Spleen (tissue), 11 donors: ENCODE data around the gene COQ6. TPM values are rescaled to one million over a fixed set of nuclear protein-coding genes. Genes with fewer than 3 reads are reported as not detected.

ENCODE experiments used
- DNase-seq: peaks from one replicate; pipeline ENCODE4 v3.0.0-alpha.2; 2020
- H3K27ac ChIP-seq, 8 donors: fragments of 200-600 bp; sonication (generic) in 7 of 8; 1 replicate in 4 of 8; 2 replicates in 4 of 8; pipeline versions ENCODE4 v1.5.0 to v1.8.0; 2016 to 2021; ENCODE audit warnings: inconsistent platforms in 4 of 8, mild to moderate bottlenecking in 4 of 8, moderate library complexity in 1 of 8
- H3K27me3 ChIP-seq, 7 donors: fragments of 200-600 bp; sonication (generic) in 6 of 7; replicated peaks in 1 of 7; 1 replicate in 4 of 7; 2 replicates in 3 of 7; pipeline versions ENCODE4 v1.5.0 to v1.8.0; 2016 to 2021; ENCODE audit warnings: inconsistent platforms in 3 of 7, mild to moderate bottlenecking in 1 of 7
- H3K36me3 ChIP-seq, 6 donors: fragments of 200-600 bp; sonication (generic) in 5 of 6; 1 replicate in 4 of 6; 2 replicates in 2 of 6; pipeline versions ENCODE4 v1.5.0 to v1.8.0; 2016 to 2021; ENCODE audit warnings: inconsistent platforms in 2 of 6
- H3K4me1 ChIP-seq, 6 donors: fragments of 200-600 bp; sonication (generic) in 5 of 6; 1 replicate in 3 of 6; 2 replicates in 3 of 6; pipeline versions ENCODE4 v1.5.0 to v1.8.0; 2016 to 2021; ENCODE audit warnings: inconsistent platforms in 3 of 6
- H3K4me3 ChIP-seq, 8 donors: fragments of 200-600 bp; sonication (generic) in 7 of 8; 1 replicate in 4 of 8; 2 replicates in 4 of 8; pipeline versions ENCODE4 v1.5.0 to v1.8.0; 2016 to 2021; ENCODE audit warnings: inconsistent platforms in 4 of 8, mild to moderate bottlenecking in 4 of 8, moderate library complexity in 2 of 8
- H3K9me3 ChIP-seq, 8 donors: fragments of 200-600 bp; sonication (generic) in 7 of 8; 1 replicate in 4 of 8; 2 replicates in 4 of 8; pipeline versions ENCODE4 v1.5.0 to v1.8.0; 2016 to 2021; ENCODE audit warnings: inconsistent platforms in 4 of 8
- POLR2A ChIP-seq, 3 donors: fragments of 450-650 bp; IDR thresholded peaks; one replicate each; pipeline ENCODE4 v1.5.1; 2017; ENCODE audit warnings: antibody characterized with exemption in 3 of 3, mild to moderate bottlenecking in 1 of 3
- POLR2AphosphoS5 ChIP-seq, 3 donors: sonication (generic); formaldehyde crosslinking; IDR thresholded peaks; one replicate each; pipeline ENCODE4 v1.5.1; 2017; ENCODE audit warnings: antibody characterized with exemption in 3 of 3
- WGBS, 5 donors: extraction: QIAGEN DNeasy Blood & Tissue Kit in 3 of 5; methylation state at CpG; one replicate each; pipeline versions ENCODE4 v1.1.5 to v1.1.7; 2013 to 2018; 5-methylcytosine and 5-hydroxymethylcytosine counted together
- intact Hi-C: fragments of 100-400 bp; cut with DNase I; formaldehyde crosslinking; loops from one replicate; pipeline ENCODE4 v1.15.0; 2023; ENCODE audit warnings: low total_unique reads
- polyA plus RNA-seq, 3 donors: library from polyadenylated mRNA; stranded (reverse); fragments of 200-250 nt; gene quantifications; one replicate each; pipeline ENCODE4 v1.2.1, GENCODE V29; 2013
- total RNA-seq, 7 donors: library from RNA; depleted of rRNA in 3 of 7; stranded (reverse); fragments of >200 nt in 3 of 7; fragmentation: NEBNext Ultra II Directional in 4 of 7; extraction: Animal tissue kit (Norgen Biotek cat#: 25700) in 4 of 7; gene quantifications; one replicate each; pipeline versions ENCODE4 v1.1.0 to v1.2.1, GENCODE V29; 2016 to 2021
- TF ChIP-seq, protein P1 (sequence below), 11 experiments: fragments of 200-600 bp in 7 of 11; fragments of 450-650 bp in 4 of 11; sonication (generic) in 4 of 11; IDR thresholded peaks in 8 of 11; conservative IDR thresholded peaks in 3 of 11; 1 replicate in 7 of 11; 2 replicates in 4 of 11; pipeline versions ENCODE4 v1.4.0 to v1.8.0; 2016 to 2021; ENCODE audit warnings: antibody characterized with exemption in 11 of 11, inconsistent platforms in 4 of 11, mild to moderate bottlenecking in 1 of 11
- donor health status: healthy with polysubstance abuse.
- donor health status: DM: no; HTN: no; CAD: no; lungs with moderate emphysema.
- donor health status: DM: no; HTN: no; CAD: no.
- donor health status: Bipolar disorder and iron deficiency.
- donor health status: healthy.
- donor health status: DM: no; HTN: no; CAD: no.
- donor health status: DM: yes; HTN: yes; CAD: no.

Gene COQ6
- total and polyA plus RNA-seq, 10 donors = 15.1 to 35.4 (median 24.1) TPM

GRCh38 chr14:73995977-73996378, 45.9 kb downstream of the COQ6 start:
- Histone ChIP-seq H3K27me3 (no peaks in the 10 kb centered on the region), H3K36me3 (peaks cover 0 to 39% (median 4%) of the 10 kb centered on the region in 6 donors), H3K9me3 (no peaks in the 10 kb centered on the region), H3K27ac (no peak overlapping the region), H3K4me1 (no peaks in the 10 kb centered on the region), H3K4me3 (no peak overlapping the region)
- intact Hi-C loops = no loop called here
- DNase-seq = no peak
- no peak for TF ChIP-seq POLR2A (IDR thresholded peaks at IDR 0.05)
- TF ChIP-seq, protein P1, sequence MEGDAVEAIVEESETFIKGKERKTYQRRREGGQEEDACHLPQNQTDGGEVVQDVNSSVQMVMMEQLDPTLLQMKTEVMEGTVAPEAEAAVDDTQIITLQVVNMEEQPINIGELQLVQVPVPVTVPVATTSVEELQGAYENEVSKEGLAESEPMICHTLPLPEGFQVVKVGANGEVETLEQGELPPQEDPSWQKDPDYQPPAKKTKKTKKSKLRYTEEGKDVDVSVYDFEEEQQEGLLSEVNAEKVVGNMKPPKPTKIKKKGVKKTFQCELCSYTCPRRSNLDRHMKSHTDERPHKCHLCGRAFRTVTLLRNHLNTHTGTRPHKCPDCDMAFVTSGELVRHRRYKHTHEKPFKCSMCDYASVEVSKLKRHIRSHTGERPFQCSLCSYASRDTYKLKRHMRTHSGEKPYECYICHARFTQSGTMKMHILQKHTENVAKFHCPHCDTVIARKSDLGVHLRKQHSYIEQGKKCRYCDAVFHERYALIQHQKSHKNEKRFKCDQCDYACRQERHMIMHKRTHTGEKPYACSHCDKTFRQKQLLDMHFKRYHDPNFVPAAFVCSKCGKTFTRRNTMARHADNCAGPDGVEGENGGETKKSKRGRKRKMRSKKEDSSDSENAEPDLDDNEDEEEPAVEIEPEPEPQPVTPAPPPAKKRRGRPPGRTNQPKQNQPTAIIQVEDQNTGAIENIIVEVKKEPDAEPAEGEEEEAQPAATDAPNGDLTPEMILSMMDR (IDR thresholded peaks at IDR 0.05 in 8 of 11, conservative IDR thresholded peaks at IDR 0.05 in 3 of 11) = no peak
- TF ChIP-seq POLR2AphosphoS5 (IDR thresholded peaks at IDR 0.05) = no peak
- WGBS, 5 donors = 93 to 98% (median 96%) methylated on average over 8 of the region's 8 CpGs

GRCh38 chr14:73996731-73997107, 46.6 kb downstream of the COQ6 start:
- Histone ChIP-seq H3K27ac (no peak overlapping the region), H3K9me3 (no peaks in the 10 kb centered on the region), H3K4me3 (no peak overlapping the region), H3K27me3 (no peaks in the 10 kb centered on the region), H3K4me1 (no peaks in the 10 kb centered on the region), H3K36me3 (peaks cover 0 to 43% (median 4%) of the 10 kb centered on the region in 6 donors)
- intact Hi-C loops = no loop called here
- DNase-seq = no peak
- WGBS, 5 donors = 76 to 87% (median 78%) methylated on average over 2 of the region's 2 CpGs
- TF ChIP-seq, protein P1 (IDR thresholded peaks at IDR 0.05 in 8 of 11, conservative IDR thresholded peaks at IDR 0.05 in 3 of 11) = no peak
- TF ChIP-seq POLR2AphosphoS5 (IDR thresholded peaks at IDR 0.05) = no peak
- TF ChIP-seq POLR2A (IDR thresholded peaks at IDR 0.05) = no peak

DNA sequence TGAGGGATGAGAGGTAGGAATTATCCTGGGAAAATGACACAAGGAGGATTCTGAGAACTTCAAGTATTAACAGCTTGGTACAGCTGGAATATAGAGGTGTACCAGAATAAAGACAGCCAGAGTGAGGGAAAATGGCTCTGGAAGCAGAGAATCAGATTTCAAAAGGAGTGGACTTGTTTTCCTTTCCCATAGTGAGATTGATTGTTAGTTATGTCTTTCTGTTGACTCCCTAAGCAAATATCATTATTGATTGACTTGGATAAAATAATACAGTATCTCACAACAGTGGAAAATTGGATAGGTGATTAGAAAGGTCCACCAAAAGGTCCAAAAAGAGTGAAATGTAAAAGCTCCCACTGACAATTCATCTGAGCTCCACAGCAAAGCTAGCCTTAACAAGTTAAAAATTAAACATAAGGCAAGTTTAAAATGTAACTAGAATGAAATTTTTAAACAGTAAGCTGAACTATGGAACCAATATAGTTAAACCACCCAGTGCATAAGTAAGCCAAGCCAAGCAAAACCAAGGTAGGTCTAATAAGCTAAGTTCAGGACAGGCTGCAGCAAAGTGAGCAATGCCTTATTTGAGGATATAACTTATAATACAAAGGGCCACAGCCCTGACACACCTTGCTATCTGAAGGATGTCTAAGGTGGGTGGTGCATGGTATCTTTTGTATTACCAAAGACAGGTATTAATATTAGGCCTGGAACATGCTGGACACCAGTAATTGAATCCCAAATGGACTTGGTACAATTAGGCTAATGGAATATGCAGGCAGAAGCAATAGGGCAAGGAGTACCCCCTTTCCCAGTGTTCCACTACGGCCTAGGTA, 47.2 kb downstream of the COQ6 start:
- 94 to 100% (median 100%) methylated on average over 1 of the region's 1 CpG for WGBS, 5 donors
- Histone ChIP-seq H3K4me1 (no peaks in the 10 kb centered on the region), H3K4me3 (no peak overlapping the region), H3K36me3 (peaks cover 0 to 43% (median 4%) of the 10 kb centered on the region in 6 donors), H3K27ac (no peak overlapping the region), H3K9me3 (no peaks in the 10 kb centered on the region), H3K27me3 (no peaks in the 10 kb centered on the region)
- intact Hi-C loops = no loop called here
- TF ChIP-seq POLR2AphosphoS5 (IDR thresholded peaks at IDR 0.05) (no peak), POLR2A (IDR thresholded peaks at IDR 0.05) (no peak)
- no peak for DNase-seq

GRCh38 chr14:73997944-73998447, 47.9 kb downstream of the COQ6 start:
- DNase-seq = no peak
- WGBS, 5 donors = 86 to 94% (median 92%) methylated on average over 7 of the region's 7 CpGs
- Histone ChIP-seq H3K27me3 (no peaks in the 10 kb centered on the region), H3K9me3 (no peaks in the 10 kb centered on the region), H3K4me1 (no peaks in the 10 kb centered on the region), H3K27ac (no peak overlapping the region), H3K36me3 (peaks cover 0 to 47% (median 4%) of the 10 kb centered on the region in 6 donors), H3K4me3 (no peak overlapping the region)
- TF ChIP-seq, protein P1 (IDR thresholded peaks at IDR 0.05 in 8 of 11, conservative IDR thresholded peaks at IDR 0.05 in 3 of 11) = no peak
- TF ChIP-seq POLR2AphosphoS5 (IDR thresholded peaks at IDR 0.05) = no peak
- TF ChIP-seq POLR2A (IDR thresholded peaks at IDR 0.05) = no peak
- intact Hi-C loops = no loop called here
